Progenitor cell of endocrine pancreas (in vitro differentiated cells): ENCODE measurements around the gene SMOC2. TPM values are rescaled to one million over a fixed set of nuclear protein-coding genes. Genes with fewer than 3 reads are reported as not detected.

Experiments
- DNase-seq: peaks from one replicate; pipeline ENCODE4 v3.0.0; 2021; ENCODE audit warnings: low spot score; ENCODE audit not compliant: unreplicated experiment
- H3K27ac Mint-ChIP-seq: 2 replicates; pipeline ENCODE4 v1.8.0; 2021; ENCODE audit warnings: mild to moderate bottlenecking, moderate library complexity, mixed read lengths
- H3K27me3 Mint-ChIP-seq: 2 replicates; pipeline ENCODE4 v1.8.0; 2021; ENCODE audit warnings: mixed read lengths
- H3K36me3 Mint-ChIP-seq: 2 replicates; pipeline ENCODE4 v1.8.0; 2022; ENCODE audit warnings: mixed read lengths; ENCODE audit not compliant: insufficient read depth
- H3K4me1 Mint-ChIP-seq: 2 replicates; pipeline ENCODE4 v1.8.0; 2021; ENCODE audit warnings: low read depth, mixed read lengths
- H3K4me3 Mint-ChIP-seq: 2 replicates; pipeline ENCODE4 v1.8.0; 2021; ENCODE audit warnings: low read depth, mild to moderate bottlenecking, moderate library complexity, mixed read lengths
- H3K9me3 Mint-ChIP-seq: 2 replicates; pipeline ENCODE4 v1.8.0; 2021; ENCODE audit warnings: low read depth, mixed read lengths
- total RNA-seq: library from RNA; stranded (reverse); gene quantifications from 2 replicates; pipeline ENCODE4 v1.2.1, GENCODE V29; 2021
- TF ChIP-seq, protein P1 (sequence below): fragments of 200-600 bp; sonication (generic); IDR thresholded peaks from one replicate; pipeline ENCODE4 v1.5.0; 2021; ENCODE audit warnings: antibody characterized with exemption, mild to moderate bottlenecking; ENCODE audit not compliant: unreplicated experiment

Gene SMOC2
- total RNA-seq, 1 donor from 2014 or later: 5.9 TPM

- peaks cover 3% of the 10 kb centered on the region for H3K9me3 Mint-ChIP-seq
- peaks cover 3% of the 10 kb centered on the region for H3K27me3 Mint-ChIP-seq
- H3K36me3 Mint-ChIP-seq: no peaks in the 10 kb centered on the region
- H3K4me1 Mint-ChIP-seq: no peaks in the 10 kb centered on the region
- H3K27ac Mint-ChIP-seq: no peak overlapping the region
- no peak overlapping the region for H3K4me3 Mint-ChIP-seq
- DNase-seq: no peak
- TF ChIP-seq, protein P1, sequence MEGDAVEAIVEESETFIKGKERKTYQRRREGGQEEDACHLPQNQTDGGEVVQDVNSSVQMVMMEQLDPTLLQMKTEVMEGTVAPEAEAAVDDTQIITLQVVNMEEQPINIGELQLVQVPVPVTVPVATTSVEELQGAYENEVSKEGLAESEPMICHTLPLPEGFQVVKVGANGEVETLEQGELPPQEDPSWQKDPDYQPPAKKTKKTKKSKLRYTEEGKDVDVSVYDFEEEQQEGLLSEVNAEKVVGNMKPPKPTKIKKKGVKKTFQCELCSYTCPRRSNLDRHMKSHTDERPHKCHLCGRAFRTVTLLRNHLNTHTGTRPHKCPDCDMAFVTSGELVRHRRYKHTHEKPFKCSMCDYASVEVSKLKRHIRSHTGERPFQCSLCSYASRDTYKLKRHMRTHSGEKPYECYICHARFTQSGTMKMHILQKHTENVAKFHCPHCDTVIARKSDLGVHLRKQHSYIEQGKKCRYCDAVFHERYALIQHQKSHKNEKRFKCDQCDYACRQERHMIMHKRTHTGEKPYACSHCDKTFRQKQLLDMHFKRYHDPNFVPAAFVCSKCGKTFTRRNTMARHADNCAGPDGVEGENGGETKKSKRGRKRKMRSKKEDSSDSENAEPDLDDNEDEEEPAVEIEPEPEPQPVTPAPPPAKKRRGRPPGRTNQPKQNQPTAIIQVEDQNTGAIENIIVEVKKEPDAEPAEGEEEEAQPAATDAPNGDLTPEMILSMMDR: no peak
These were observed 270.8 kb downstream of the SMOC2 start for GRCh38 chr6:168711666-168712300.

GRCh38 chr6:168712993-168713392 lies 272.0 kb downstream of the SMOC2 start:
- H3K27me3 Mint-ChIP-seq: peaks cover 6% of the 10 kb centered on the region
- no peaks in the 10 kb centered on the region for H3K36me3 Mint-ChIP-seq
- DNase-seq: no peak
- no peak overlapping the region for H3K4me3 Mint-ChIP-seq
- no peaks in the 10 kb centered on the region for H3K4me1 Mint-ChIP-seq
- no peak overlapping the region for H3K27ac Mint-ChIP-seq
- peaks cover 3% of the 10 kb centered on the region for H3K9me3 Mint-ChIP-seq
- TF ChIP-seq, protein P1: no peak

DNA sequence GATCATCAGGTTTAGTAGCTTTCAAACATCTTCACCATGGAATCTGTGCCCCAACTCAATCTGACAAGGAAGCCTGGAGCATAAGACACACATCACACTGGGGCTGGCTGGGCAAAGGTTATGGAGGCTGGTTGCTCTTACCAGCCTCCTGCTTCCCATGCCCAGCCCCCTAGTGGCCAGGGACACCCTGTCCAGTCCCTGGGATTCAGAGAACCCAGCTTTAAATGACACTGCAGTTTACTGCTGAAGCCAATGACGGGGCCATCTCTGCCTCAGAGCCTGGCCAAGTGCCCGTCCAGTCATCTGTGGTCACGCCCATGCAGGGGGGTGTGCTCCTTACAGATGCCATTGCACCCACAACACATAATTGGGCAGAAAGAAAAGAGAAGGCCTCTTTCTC lies 272.9 kb downstream of the SMOC2 start:
- DNase-seq: no peak
- TF ChIP-seq, protein P1: peak; percentile 59
- Mint-ChIP-seq H3K4me1 (no peaks in the 10 kb centered on the region), H3K9me3 (peaks cover 3% of the 10 kb centered on the region), H3K36me3 (no peaks in the 10 kb centered on the region), H3K27me3 (peaks cover 6% of the 10 kb centered on the region), H3K4me3 (no peak overlapping the region), H3K27ac (no peak overlapping the region)

DNA sequence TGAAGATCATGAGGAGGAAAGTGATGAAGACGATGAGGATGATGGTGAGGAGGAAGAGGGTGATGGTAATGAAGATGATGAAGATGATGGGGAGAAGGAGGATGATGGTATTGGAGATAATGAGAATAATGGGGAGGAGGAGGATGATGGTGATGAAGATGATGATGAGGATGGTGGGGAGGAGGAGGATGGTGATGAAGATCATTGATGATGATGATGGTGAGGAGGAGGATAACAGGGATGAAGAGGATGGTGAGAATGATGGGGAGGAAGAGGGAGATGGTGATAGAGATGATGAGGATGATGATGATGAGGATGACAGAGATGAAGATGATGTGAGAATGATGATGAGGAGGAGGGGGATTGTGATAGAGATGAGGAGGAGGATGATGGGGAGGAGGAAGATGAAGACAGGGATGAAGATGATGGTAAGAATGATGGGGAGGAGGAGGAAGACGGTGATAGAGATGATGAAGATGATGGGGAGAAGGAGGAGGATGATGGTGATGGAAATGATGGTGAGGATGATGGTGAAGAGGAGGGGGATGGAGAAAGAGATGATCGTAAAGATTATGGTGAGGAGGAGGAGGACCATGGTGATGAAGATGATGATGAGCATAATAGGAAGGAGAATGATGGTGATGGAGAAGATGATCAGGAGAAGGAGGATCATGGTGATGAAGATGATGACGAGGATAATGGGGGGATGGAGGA lies 273.7 kb downstream of the SMOC2 start:
- H3K36me3 Mint-ChIP-seq: no peaks in the 10 kb centered on the region
- no peak for DNase-seq
- H3K27ac Mint-ChIP-seq: no peak overlapping the region
- no peaks in the 10 kb centered on the region for H3K4me1 Mint-ChIP-seq
- TF ChIP-seq, protein P1: no peak
- H3K4me3 Mint-ChIP-seq: no peak overlapping the region
- peaks cover 6% of the 10 kb centered on the region for H3K27me3 Mint-ChIP-seq
- H3K9me3 Mint-ChIP-seq: peaks cover 3% of the 10 kb centered on the region

DNA sequence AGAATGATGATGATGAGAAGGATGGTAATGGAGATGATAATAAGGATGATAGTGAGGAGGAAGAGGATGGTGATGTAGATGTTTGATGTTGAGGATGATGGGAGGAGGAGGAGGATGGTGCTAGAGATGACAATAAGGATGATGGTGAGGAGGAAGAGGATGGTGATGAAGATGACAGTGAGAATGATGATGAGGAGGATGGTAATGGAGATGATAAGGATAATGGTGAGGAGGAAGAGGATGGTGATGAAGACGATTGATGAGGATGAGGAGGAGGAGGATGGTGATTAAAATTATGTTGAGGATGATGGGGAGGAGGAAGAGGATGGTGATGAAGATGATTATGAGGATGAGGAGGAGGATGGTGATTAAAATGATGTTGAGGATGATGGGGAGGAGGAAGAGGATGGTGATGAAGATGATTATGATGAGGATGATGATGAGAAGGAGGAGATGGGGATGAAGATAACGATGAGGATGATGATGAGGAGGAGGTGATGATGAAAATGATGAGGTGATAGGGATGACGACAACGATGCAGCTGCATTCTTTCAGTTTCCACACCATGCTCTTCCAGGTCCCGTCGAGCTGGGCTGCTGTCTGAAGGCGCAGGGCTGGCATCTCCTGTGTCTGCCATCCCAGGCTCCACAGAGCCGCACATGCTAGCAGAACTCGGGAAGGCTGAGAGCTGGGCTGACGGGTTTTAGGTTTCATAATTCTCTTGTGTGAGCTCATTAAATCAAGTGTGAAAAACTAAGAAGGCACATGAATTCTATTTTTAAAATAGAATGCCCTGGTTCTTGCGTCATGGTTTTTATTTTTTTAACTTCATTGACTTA lies 274.9 kb downstream of the SMOC2 start:
- no peak overlapping the region for H3K27ac Mint-ChIP-seq
- H3K4me1 Mint-ChIP-seq: no peaks in the 10 kb centered on the region
- H3K27me3 Mint-ChIP-seq: peaks cover 6% of the 10 kb centered on the region
- no peak for DNase-seq
- peaks cover 3% of the 10 kb centered on the region for H3K9me3 Mint-ChIP-seq
- TF ChIP-seq, protein P1: no peak
- no peaks in the 10 kb centered on the region for H3K36me3 Mint-ChIP-seq
- no peak overlapping the region for H3K4me3 Mint-ChIP-seq
